Kidney (tissue), 14 donors: Measurements from ENCODE around the gene USH2A. TPM values are rescaled to one million over a fixed set of nuclear protein-coding genes. Genes with fewer than 3 reads are reported as not detected.

Experiments
- DNase-seq, 5 donors: peaks; one replicate each; pipeline ENCODE4 v3.0.0-alpha.2; 2013 to 2020
- FAIRE-seq: peaks from 2 replicates; lab custom pipeline; 2012; peaks lifted over from hg19 to GRCh38; lab: Jason Lieb, UNC
- H3K27ac ChIP-seq, 2 donors: one replicate each; pipeline ENCODE4 v1.7.0; 2013; ENCODE audit warnings: low read depth in 2 of 2, low read length in 2 of 2, inconsistent platforms in 1 of 2
- H3K27me3 ChIP-seq: one replicate; pipeline ENCODE4 v1.7.1; 2013; ENCODE audit warnings: low read length, inconsistent platforms; ENCODE audit not compliant: control insufficient read depth, insufficient read depth
- H3K36me3 ChIP-seq, 3 donors: one replicate each; pipeline versions ENCODE4 v1.7.0 to v1.7.1; 2013; ENCODE audit warnings: low read length in 3 of 3, control low read depth in 1 of 3, inconsistent platforms in 1 of 3; ENCODE audit not compliant: insufficient read depth in 3 of 3, control insufficient read depth in 2 of 3
- H3K4me1 ChIP-seq, 3 donors: one replicate each; pipeline versions ENCODE4 v1.7.0 to v1.7.1; 2013; ENCODE audit warnings: low read length in 3 of 3, inconsistent platforms in 1 of 3, low read depth in 1 of 3; ENCODE audit not compliant: control insufficient read depth in 2 of 3, insufficient read depth in 2 of 3
- H3K4me3 ChIP-seq, 3 donors: one replicate each; pipeline versions ENCODE4 v1.7.0 to v1.8.1; 2013; ENCODE audit warnings: low read length in 3 of 3, control low read depth in 1 of 3, inconsistent platforms in 1 of 3
- H3K9ac ChIP-seq, 3 donors: one replicate each; pipeline versions ENCODE4 v1.7.0 to v1.7.1; 2013; ENCODE audit warnings: low read length in 3 of 3, control low read depth in 1 of 3, inconsistent platforms in 1 of 3
- H3K9me3 ChIP-seq, 3 donors: one replicate each; pipeline versions ENCODE4 v1.7.0 to v1.7.1; 2013; ENCODE audit warnings: low read length in 3 of 3, control low read depth in 1 of 3, inconsistent platforms in 1 of 3; ENCODE audit not compliant: control insufficient read depth in 2 of 3, insufficient read depth in 1 of 3
- CTCF ChIP-seq: IDR thresholded peaks from 3 replicates; pipeline ENCODE4 v1.5.1; 2012; ENCODE audit warnings: mild to moderate bottlenecking, moderate library complexity, borderline replicate concordance; ENCODE audit not compliant: insufficient read depth; ENCODE audit errors: extremely low read depth
- intact Hi-C: fragments of 100-400 bp; cut with DNase I; formaldehyde crosslinking; loops from one replicate; pipeline ENCODE4 v1.11.1; 2022
- polyA plus RNA-seq: library from polyadenylated mRNA; stranded (reverse); fragments of 350-450 nt; fragmentation: Illumina TruSeq; extraction: RNeasy Lipid Tissue Mini Kit (QIAGEN cat#74804); gene quantifications from one replicate; pipeline ENCODE4 v1.2.3, GENCODE V29; 2014; ENCODE audit warnings: low read depth, low replicate concordance; ENCODE audit not compliant: insufficient read depth
- total RNA-seq: library from RNA; stranded (reverse); fragmentation: NEBNext Ultra II Directional; extraction: Animal tissue kit (Norgen Biotek cat#: 25700); gene quantifications from one replicate; pipeline ENCODE4 v1.2.1, GENCODE V29; 2021
- donor health status: control.
- donor health status: control.
- donor health status: control.
- donor health status: control.
- donor health status: control.
- donor health status: DM: yes; HTN: yes; CAD: no.
- donor health status: Normal renal cell carcinoma (clear cell type).

Gene USH2A
- total and polyA plus RNA-seq, 2 donors from 2014 or later: 0.06 TPM; not detected in 1

- Histone ChIP-seq H3K4me3 (no peak overlapping the region), H3K4me1 (no peaks in the 10 kb centered on the region)
Observed at GRCh38 chr1:216044538-216044937, 378.7 kb downstream of the USH2A start.

DNA sequence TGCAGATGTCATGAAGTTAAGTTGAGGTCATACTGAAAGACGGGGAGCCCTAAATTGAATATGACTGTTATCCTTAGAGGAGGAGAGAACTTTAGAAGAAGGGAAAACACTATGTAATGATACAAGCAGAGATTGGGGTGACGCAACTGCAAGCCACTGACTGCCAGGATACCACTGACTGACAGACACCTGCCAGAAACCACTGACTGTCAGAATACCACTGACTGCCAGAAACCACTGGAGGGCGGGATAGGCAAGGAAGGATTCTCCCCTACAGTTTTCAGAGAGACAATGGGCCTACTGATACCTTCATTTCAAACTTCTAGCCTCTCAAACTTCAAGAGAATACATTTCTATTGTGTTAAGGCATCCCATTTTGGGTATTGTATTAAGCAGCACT is 388.7 kb downstream of the USH2A start:
- no peak for TF ChIP-seq CTCF
- intact Hi-C loops: no loop called here
- Histone ChIP-seq H3K4me3 (no peak overlapping the region), H3K4me1 (no peaks in the 10 kb centered on the region), H3K9me3 (no peaks in the 10 kb centered on the region), H3K36me3 (no peaks in the 10 kb centered on the region), H3K9ac (no peak overlapping the region), H3K27ac (no peak overlapping the region), H3K27me3 (no peaks in the 10 kb centered on the region)
- FAIRE-seq (no peak), DNase-seq (no peak)

More at GRCh38 chr1:216044538-216044937, 378.7 kb downstream of the USH2A start:
- no peak for DNase-seq
- no peak for TF ChIP-seq CTCF
- FAIRE-seq: no peak
- H3K27me3 ChIP-seq: no peaks in the 10 kb centered on the region
- H3K9ac ChIP-seq: no peak overlapping the region
- intact Hi-C loops: no loop called here
- H3K27ac ChIP-seq: no peak overlapping the region
- H3K36me3 ChIP-seq: no peaks in the 10 kb centered on the region
- H3K9me3 ChIP-seq: no peaks in the 10 kb centered on the region

DNA sequence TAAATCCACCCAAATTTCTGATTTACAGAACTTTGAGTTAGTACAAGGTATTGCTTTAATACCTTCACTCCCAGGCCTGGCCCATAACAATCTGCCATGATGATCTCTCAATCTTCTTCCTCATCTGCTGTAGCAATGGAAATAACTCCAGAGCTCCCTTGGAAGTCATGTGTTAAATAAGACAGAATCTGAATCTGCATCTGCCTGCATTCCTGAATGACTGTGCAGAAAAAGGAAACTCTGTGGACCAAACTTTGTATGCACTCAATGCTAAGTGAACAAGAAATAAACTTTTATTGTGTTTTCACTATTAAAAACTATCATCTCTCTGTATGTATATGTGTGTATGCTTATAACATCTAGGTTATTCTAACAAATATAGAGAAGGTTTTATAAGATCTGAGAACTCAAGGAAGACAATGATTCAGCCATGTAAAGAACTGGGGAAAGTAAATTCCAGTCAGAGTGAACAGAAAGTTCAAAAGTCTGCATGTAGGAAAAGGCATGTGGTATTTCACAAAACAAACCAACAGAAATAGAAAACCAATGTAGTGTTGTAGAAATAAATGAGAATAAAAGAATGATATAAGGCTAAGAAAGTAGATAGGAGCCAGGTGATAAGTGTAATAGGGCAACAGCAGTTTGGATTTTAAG is 390.2 kb downstream of the USH2A start:
- FAIRE-seq (no peak), DNase-seq (no peak)
- no peak overlapping the region for H3K4me3 ChIP-seq
- TF ChIP-seq CTCF: no peak
- H3K9ac ChIP-seq: no peak overlapping the region
- no peaks in the 10 kb centered on the region for H3K9me3 ChIP-seq
- intact Hi-C loops: no loop called here
- no peak overlapping the region for H3K27ac ChIP-seq
- no peaks in the 10 kb centered on the region for H3K4me1 ChIP-seq
- H3K36me3 ChIP-seq: no peaks in the 10 kb centered on the region
- H3K27me3 ChIP-seq: no peaks in the 10 kb centered on the region

DNA sequence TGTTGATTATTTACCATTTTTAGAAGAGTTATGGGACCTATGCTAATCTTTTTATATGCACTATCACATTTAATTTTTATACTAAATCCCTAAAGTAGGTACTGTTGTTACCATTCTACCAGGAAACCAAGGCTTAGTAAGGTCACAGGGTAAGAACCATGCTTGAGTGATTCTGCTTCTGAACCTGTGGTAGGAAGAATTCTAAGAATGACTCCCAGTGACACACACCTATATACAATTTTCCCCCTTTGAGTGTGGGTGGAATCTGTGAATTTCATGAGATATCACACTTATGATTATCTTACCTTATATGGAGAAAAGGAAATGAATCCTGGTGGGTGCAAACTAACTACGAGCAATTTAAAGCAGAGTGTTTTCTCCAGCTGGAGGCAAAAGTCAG is 391.0 kb downstream of the USH2A start:
- intact Hi-C loops: no loop called here
- no peaks in the 10 kb centered on the region for H3K27me3 ChIP-seq
- FAIRE-seq (no peak), DNase-seq (no peak)
- no peak for TF ChIP-seq CTCF
- no peaks in the 10 kb centered on the region for H3K9me3 ChIP-seq
- H3K27ac ChIP-seq: no peak overlapping the region
- H3K4me3 ChIP-seq: no peak overlapping the region
- no peaks in the 10 kb centered on the region for H3K36me3 ChIP-seq
- H3K4me1 ChIP-seq: no peaks in the 10 kb centered on the region
- H3K9ac ChIP-seq: no peak overlapping the region
